ENCODE results near the gene CPS1.

The CPS1 gene

GRCh38 chr2:210663631-210664089 lies 107.3 kb downstream of the CPS1 start:
- Mint-ChIP-seq H3K36me3 (no peaks in the 10 kb centered on the region), H3K9me3 (peaks cover 10% of the 10 kb centered on the region), H3K4me1 (no peaks in the 10 kb centered on the region), H3K27me3 (no peaks in the 10 kb centered on the region), H3K4me3 (no peak overlapping the region), H3K27ac (no peak overlapping the region)
- no peak for ATAC-seq

GRCh38 chr2:210667711-210668110 lies 111.3 kb downstream of the CPS1 start:
- H3K27me3 Mint-ChIP-seq: no peaks in the 10 kb centered on the region
- no peak for ATAC-seq
- H3K4me1 Mint-ChIP-seq: no peaks in the 10 kb centered on the region
- H3K36me3 Mint-ChIP-seq: no peaks in the 10 kb centered on the region
- H3K4me3 Mint-ChIP-seq: no peak overlapping the region
- H3K27ac Mint-ChIP-seq: no peak overlapping the region
- peaks cover 2% of the 10 kb centered on the region for H3K9me3 Mint-ChIP-seq

DNA sequence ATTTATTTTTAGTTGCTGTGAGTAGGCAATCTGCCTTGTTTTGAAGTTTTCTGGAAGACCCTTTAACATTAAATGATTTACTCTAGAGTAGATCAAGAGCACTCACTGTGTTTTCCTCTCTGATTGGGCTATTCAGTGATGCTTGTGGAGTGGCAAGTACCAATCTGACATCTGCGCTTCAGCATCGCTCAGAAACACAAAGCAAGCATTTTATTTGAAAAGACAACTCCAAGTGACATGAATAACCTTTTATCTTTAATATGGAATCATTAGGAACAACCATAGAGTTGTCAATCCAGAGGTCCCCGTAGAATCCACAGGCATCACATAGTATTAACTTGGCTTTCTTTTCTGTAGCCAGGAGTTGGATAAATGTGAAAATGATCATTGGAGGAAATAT lies 114.7 kb downstream of the CPS1 start:
- no peaks in the 10 kb centered on the region for H3K27me3 Mint-ChIP-seq
- H3K36me3 Mint-ChIP-seq: no peaks in the 10 kb centered on the region
- H3K9me3 Mint-ChIP-seq: peaks cover 2% of the 10 kb centered on the region
- no peak overlapping the region for H3K27ac Mint-ChIP-seq
- H3K4me1 Mint-ChIP-seq: no peaks in the 10 kb centered on the region
- ATAC-seq: no peak
- H3K4me3 Mint-ChIP-seq: no peak overlapping the region

- no peaks in the 10 kb centered on the region for H3K4me1 Mint-ChIP-seq
These were observed 116.7 kb downstream of the CPS1 start for GRCh38 chr2:210673117-210673516.

DNA sequence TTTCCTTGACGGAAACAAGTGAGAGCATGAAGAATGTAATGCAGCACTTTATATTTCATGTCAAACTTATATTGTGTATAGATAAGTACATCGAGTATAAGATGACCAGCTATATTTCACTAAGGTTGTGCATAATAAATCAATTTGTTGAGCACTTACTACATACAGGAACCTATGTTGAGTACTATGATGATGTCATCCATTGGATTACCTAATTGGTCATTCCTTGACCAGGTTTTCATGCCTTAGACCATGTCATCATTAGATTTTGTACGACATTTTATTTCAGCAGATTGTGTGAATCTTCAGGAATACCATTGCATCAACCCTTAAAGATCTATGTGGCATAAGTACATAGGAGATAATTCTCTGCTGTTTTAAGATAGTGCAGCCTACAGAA lies 119.7 kb downstream of the CPS1 start:
- ATAC-seq: no peak
- Mint-ChIP-seq H3K36me3 (no peaks in the 10 kb centered on the region), H3K4me3 (no peak overlapping the region), H3K4me1 (no peaks in the 10 kb centered on the region), H3K27me3 (no peaks in the 10 kb centered on the region), H3K27ac (no peak overlapping the region), H3K9me3 (no peaks in the 10 kb centered on the region)

More at GRCh38 chr2:210673117-210673516, 116.7 kb downstream of the CPS1 start:
- no peak for ATAC-seq
- Mint-ChIP-seq H3K9me3 (no peaks in the 10 kb centered on the region), H3K27ac (no peak overlapping the region), H3K36me3 (no peaks in the 10 kb centered on the region), H3K4me3 (no peak overlapping the region), H3K27me3 (no peaks in the 10 kb centered on the region)

DNA sequence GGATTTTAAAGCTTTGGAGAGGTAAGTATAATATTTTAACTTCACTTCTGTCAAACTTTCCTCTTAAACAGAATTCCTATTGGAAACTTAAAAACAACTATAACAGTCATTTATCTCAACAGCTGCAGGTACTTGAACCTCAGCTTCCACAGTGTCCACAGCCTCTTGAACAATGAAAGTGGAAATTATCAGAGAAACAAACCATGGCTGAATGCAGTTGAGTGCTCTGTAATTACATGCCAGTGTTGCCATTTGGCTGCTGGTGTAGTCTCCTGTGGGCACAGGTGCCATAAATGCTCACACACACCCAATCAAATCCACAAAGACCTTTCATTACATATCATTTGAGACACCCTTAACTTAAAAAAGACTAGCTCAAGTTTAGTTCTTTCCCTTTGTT lies 125.1 kb downstream of the CPS1 start:
- Mint-ChIP-seq H3K4me3 (no peak overlapping the region), H3K9me3 (no peaks in the 10 kb centered on the region), H3K4me1 (no peaks in the 10 kb centered on the region), H3K27me3 (no peaks in the 10 kb centered on the region), H3K27ac (no peak overlapping the region), H3K36me3 (no peaks in the 10 kb centered on the region)
- no peak for ATAC-seq

GRCh38 chr2:210686401-210686800 lies 130.0 kb downstream of the CPS1 start:
- Mint-ChIP-seq H3K9me3 (no peaks in the 10 kb centered on the region), H3K27ac (no peak overlapping the region), H3K27me3 (no peaks in the 10 kb centered on the region), H3K4me1 (no peaks in the 10 kb centered on the region), H3K36me3 (no peaks in the 10 kb centered on the region), H3K4me3 (no peak overlapping the region)
- ATAC-seq: no peak

DNA sequence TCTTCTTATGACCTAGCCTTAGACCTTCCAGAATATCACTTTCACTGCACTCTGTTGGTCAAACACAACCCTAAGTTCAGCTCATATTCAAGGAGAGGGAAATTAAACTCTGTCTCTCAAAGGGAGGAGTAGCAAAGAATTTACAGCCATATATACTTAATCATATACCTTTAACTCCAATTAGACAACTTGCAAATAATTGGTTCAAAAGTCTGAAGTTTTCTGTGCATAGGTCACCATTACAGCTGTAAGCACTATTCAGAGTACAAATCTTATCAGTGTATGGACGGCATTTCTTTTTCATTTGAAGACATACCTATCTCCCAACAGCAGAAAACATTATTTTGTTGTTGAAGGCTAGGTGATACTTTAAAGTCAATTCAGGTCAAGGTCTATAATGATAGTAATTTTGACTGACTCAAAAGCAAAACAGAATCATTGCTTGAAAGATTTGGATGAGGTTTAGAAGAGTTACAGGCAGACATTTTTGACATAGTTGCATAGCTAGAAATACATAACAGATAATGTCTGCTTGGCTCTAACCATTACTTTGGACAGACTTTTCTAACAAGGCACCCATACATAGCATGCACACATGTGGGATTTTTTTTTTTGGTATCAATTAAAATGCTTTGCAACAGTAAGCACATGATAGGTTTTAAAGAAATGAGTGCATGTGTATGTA lies 131.5 kb downstream of the CPS1 start:
- no peaks in the 10 kb centered on the region for H3K27me3 Mint-ChIP-seq
- no peak for ATAC-seq
- no peaks in the 10 kb centered on the region for H3K9me3 Mint-ChIP-seq
- no peaks in the 10 kb centered on the region for H3K36me3 Mint-ChIP-seq
- H3K4me3 Mint-ChIP-seq: no peak overlapping the region
- H3K27ac Mint-ChIP-seq: no peak overlapping the region
- H3K4me1 Mint-ChIP-seq: no peaks in the 10 kb centered on the region

DNA sequence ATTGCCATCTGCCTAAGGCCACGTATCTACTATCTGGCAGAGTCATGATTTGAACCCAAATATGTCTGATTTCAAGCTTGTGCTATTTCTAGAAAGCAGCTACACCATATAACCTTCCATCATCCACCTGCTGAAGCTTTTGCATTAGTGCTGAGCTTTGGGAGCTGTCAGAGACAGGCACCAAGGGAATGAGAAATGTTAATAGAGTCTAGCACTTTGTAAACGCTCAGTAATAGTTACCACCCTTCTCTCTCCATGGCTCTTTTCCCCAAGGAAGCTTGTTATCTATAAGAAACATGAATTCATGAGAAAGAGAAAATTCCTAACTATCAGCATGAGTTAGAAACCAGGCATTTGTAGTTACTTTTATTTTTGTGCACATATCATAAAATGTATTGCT lies 151.5 kb downstream of the CPS1 start:
- Mint-ChIP-seq H3K27me3 (no peaks in the 10 kb centered on the region), H3K4me1 (no peaks in the 10 kb centered on the region), H3K9me3 (peaks cover under 1% of the 10 kb centered on the region), H3K27ac (no peak overlapping the region), H3K4me3 (no peak overlapping the region), H3K36me3 (no peaks in the 10 kb centered on the region)
- ATAC-seq: no peak

GRCh38 chr2:210713122-210713521 lies 156.7 kb downstream of the CPS1 start:
- no peaks in the 10 kb centered on the region for H3K4me1 Mint-ChIP-seq
- H3K27ac Mint-ChIP-seq: no peak overlapping the region
- H3K27me3 Mint-ChIP-seq: no peaks in the 10 kb centered on the region
- H3K36me3 Mint-ChIP-seq: no peaks in the 10 kb centered on the region
- no peak overlapping the region for H3K4me3 Mint-ChIP-seq
- H3K9me3 Mint-ChIP-seq: no peaks in the 10 kb centered on the region
- ATAC-seq: no peak

GRCh38 chr2:210715560-210716082 lies 159.2 kb downstream of the CPS1 start:
- Mint-ChIP-seq H3K36me3 (no peaks in the 10 kb centered on the region), H3K27ac (no peak overlapping the region), H3K4me1 (no peaks in the 10 kb centered on the region), H3K9me3 (no peaks in the 10 kb centered on the region), H3K27me3 (no peaks in the 10 kb centered on the region), H3K4me3 (no peak overlapping the region)
- no peak for ATAC-seq

GRCh38 chr2:210718503-210718902 lies 162.1 kb downstream of the CPS1 start:
- H3K9me3 Mint-ChIP-seq: no peaks in the 10 kb centered on the region
- H3K27me3 Mint-ChIP-seq: no peaks in the 10 kb centered on the region
- no peak overlapping the region for H3K4me3 Mint-ChIP-seq
- H3K4me1 Mint-ChIP-seq: no peaks in the 10 kb centered on the region
- ATAC-seq: no peak
- H3K27ac Mint-ChIP-seq: no peak overlapping the region
- no peaks in the 10 kb centered on the region for H3K36me3 Mint-ChIP-seq

DNA sequence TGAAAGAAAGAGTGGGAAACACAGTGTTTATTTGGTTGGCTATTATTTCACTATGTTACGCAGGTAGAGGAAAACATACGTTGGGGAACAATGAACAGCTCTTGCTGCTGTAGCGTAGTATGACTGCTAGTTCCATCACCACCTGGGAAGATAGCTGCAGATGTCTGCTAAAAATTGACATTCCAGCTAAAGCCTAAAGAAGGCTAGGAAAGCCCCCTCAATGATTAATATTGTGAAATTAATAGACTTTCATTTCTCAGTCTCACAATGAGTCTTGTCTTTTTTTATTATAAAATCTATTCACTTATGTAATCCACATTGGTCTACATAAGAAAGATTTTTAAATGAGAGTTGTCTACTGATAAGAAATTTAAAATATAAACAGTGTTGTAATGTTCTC lies 165.7 kb downstream of the CPS1 start:
- H3K4me1 Mint-ChIP-seq: no peaks in the 10 kb centered on the region
- H3K27me3 Mint-ChIP-seq: no peaks in the 10 kb centered on the region

GRCh38 chr2:210727549-210727948 lies 171.2 kb downstream of the CPS1 start:
- no peak for ATAC-seq
- H3K4me3 Mint-ChIP-seq: no peak overlapping the region
- no peaks in the 10 kb centered on the region for H3K4me1 Mint-ChIP-seq
- H3K36me3 Mint-ChIP-seq: no peaks in the 10 kb centered on the region
- H3K9me3 Mint-ChIP-seq: no peaks in the 10 kb centered on the region
- no peaks in the 10 kb centered on the region for H3K27me3 Mint-ChIP-seq
- no peak overlapping the region for H3K27ac Mint-ChIP-seq

More for the DNA sequence above, 165.7 kb downstream of the CPS1 start:
- Mint-ChIP-seq H3K4me3 (no peak overlapping the region), H3K9me3 (no peaks in the 10 kb centered on the region), H3K36me3 (no peaks in the 10 kb centered on the region), H3K27ac (no peak overlapping the region)
- ATAC-seq: no peak
